Muscle layer of colon (tissue), 2 donors: Measurements from ENCODE around the gene RIN2.

Experiments
- H3K27ac ChIP-seq: one replicate; pipeline ENCODE4 v1.7.0; 2013; ENCODE audit warnings: low read depth, mild to moderate bottlenecking, low read length, moderate library complexity
- H3K27me3 ChIP-seq, 2 donors: one replicate each; pipeline ENCODE4 v1.7.0; 2013; ENCODE audit warnings: low read length in 2 of 2, mild to moderate bottlenecking in 2 of 2; ENCODE audit not compliant: insufficient read depth in 2 of 2, control insufficient read depth in 1 of 2
- H3K36me3 ChIP-seq: one replicate; pipeline ENCODE4 v1.7.0; 2013; ENCODE audit warnings: mild to moderate bottlenecking, low read length; ENCODE audit not compliant: insufficient read depth
- H3K4me1 ChIP-seq: one replicate; pipeline ENCODE4 v1.7.0; 2013; ENCODE audit warnings: mild to moderate bottlenecking, low read length; ENCODE audit not compliant: insufficient read depth
- H3K4me3 ChIP-seq, 2 donors: one replicate each; pipeline ENCODE4 v1.7.0; 2013; ENCODE audit warnings: low read length in 2 of 2, low read depth in 1 of 2, mild to moderate bottlenecking in 1 of 2, moderate library complexity in 1 of 2
- H3K9ac ChIP-seq: one replicate; pipeline ENCODE4 v1.7.0; 2013; ENCODE audit warnings: low read length
- H3K9me3 ChIP-seq: one replicate; pipeline ENCODE4 v1.7.0; 2013; ENCODE audit warnings: mild to moderate bottlenecking, low read length
- donor health status: abdominal sarcoma.
- donor health status: Adenocarcinoma of cecum.

Gene RIN2

DNA sequence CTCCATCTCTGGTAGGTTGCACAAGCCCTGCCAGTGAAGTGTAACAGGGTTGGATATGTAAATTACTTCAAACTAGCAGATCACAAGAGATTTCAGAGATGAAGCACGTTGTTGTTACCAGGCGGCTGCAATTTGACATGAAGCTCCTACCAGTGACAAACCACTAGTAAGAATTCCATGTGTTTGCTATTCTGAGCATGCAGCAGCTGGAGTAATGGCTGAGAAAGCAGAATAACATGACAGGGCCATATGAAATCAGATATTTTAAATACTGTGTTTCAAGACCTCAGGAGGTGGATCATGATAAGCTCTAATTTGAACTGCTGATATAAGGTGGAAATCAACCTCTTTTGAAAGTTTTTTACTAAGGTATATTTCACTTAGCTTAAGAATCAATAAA is 11.4 kb downstream of the RIN2 start:
- Histone ChIP-seq H3K36me3 (no peaks in the 10 kb centered on the region), H3K9me3 (no peaks in the 10 kb centered on the region), H3K4me1 (peaks cover under 1% of the 10 kb centered on the region), H3K4me3 (no peak overlapping the region), H3K27ac (no peak overlapping the region), H3K27me3 (no peaks in the 10 kb centered on the region), H3K9ac (no peak overlapping the region)

GRCh38 chr20:19770375-19770774 is 12.3 kb downstream of the RIN2 start:
- no peaks in the 10 kb centered on the region for H3K36me3 ChIP-seq

DNA sequence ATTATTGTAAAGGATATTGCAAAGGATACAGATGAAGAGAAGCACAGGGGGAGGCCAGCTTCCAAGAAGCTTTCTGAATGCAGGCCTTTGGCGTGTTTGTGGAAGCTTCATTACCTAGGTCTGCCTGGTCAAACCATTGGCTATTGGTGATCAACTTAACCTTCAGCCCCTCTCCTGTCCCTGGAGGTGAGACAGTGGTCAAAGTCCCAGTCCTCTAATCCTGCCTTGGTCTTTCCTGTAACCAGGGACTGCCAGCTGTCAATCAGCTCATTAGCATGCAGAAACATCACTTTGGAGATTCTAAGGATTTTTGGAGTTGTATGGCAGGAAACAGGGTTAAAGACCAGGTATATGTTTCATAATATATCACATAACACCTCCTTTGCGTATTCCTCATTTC is 13.0 kb downstream of the RIN2 start:
- Histone ChIP-seq H3K27me3 (no peaks in the 10 kb centered on the region), H3K9ac (no peak overlapping the region), H3K9me3 (no peaks in the 10 kb centered on the region), H3K36me3 (no peaks in the 10 kb centered on the region), H3K27ac (no peak overlapping the region), H3K4me1 (peaks cover 4% of the 10 kb centered on the region), H3K4me3 (no peak overlapping the region)

More at GRCh38 chr20:19770375-19770774, 12.3 kb downstream of the RIN2 start:
- H3K9ac ChIP-seq: no peak overlapping the region
- H3K27ac ChIP-seq: no peak overlapping the region
- H3K4me3 ChIP-seq: no peak overlapping the region
- peaks cover 4% of the 10 kb centered on the region for H3K4me1 ChIP-seq
- H3K9me3 ChIP-seq: no peaks in the 10 kb centered on the region
- H3K27me3 ChIP-seq: no peaks in the 10 kb centered on the region

DNA sequence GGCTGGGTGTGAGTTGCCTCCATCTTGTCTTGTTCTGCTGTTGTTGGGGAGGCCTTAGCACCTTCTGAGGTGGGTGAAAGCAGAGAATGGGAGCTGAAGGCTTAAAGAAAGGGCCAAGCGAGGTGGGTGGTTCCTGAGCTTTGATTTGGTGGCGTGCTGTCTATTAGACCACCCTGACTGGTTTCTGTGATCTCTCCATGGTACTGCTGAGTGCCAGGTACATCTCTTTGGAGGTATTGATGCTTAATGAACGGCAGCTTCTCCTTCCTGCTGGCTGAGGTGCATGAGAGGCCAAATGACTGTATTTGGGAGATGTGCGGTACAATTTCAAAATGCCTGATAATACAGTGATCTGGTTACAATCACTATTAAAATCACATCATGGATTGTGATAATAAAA is 15.4 kb downstream of the RIN2 start:
- no peak overlapping the region for H3K27ac ChIP-seq
- H3K4me3 ChIP-seq: no peak overlapping the region
- H3K36me3 ChIP-seq: no peaks in the 10 kb centered on the region
- no peak overlapping the region for H3K9ac ChIP-seq
- H3K9me3 ChIP-seq: no peaks in the 10 kb centered on the region
- H3K4me1 ChIP-seq: peaks cover 13% of the 10 kb centered on the region
- no peaks in the 10 kb centered on the region for H3K27me3 ChIP-seq

- no peak overlapping the region for H3K9ac ChIP-seq
- H3K27ac ChIP-seq: no peak overlapping the region
- no peak overlapping the region for H3K4me3 ChIP-seq
- peaks cover 13% of the 10 kb centered on the region for H3K4me1 ChIP-seq
- H3K36me3 ChIP-seq: no peaks in the 10 kb centered on the region
- no peaks in the 10 kb centered on the region for H3K27me3 ChIP-seq
- H3K9me3 ChIP-seq: no peaks in the 10 kb centered on the region
Observed at GRCh38 chr20:19774135-19774933, 16.3 kb downstream of the RIN2 start.

- no peak overlapping the region for H3K9ac ChIP-seq
- no peak overlapping the region for H3K4me3 ChIP-seq
- H3K4me1 ChIP-seq: peaks cover 13% of the 10 kb centered on the region
- H3K27ac ChIP-seq: no peak overlapping the region
- H3K9me3 ChIP-seq: no peaks in the 10 kb centered on the region
- no peaks in the 10 kb centered on the region for H3K36me3 ChIP-seq
- H3K27me3 ChIP-seq: no peaks in the 10 kb centered on the region
Observed at GRCh38 chr20:19775353-19776253, 17.5 kb downstream of the RIN2 start.

DNA sequence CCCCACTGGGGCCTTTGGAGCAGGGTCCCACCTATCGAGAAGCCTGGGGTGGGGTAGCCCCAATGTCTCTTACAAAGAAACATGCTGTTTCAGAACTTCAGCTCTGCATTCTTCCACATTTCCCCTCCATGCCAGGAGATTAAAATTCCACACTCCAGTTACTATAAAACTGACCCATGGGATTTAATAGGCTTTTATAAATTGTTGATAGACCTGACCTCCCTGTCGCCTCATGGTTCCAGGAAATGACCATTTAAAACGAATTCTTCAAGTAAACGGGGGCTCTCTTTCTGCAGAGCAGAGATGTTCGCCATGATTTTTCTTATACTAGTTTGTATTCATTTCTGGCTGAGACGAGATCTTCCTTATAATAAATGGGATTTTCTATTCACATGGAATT is 19.3 kb downstream of the RIN2 start:
- peaks cover 13% of the 10 kb centered on the region for H3K4me1 ChIP-seq
- no peak overlapping the region for H3K4me3 ChIP-seq
- H3K36me3 ChIP-seq: no peaks in the 10 kb centered on the region
- no peak overlapping the region for H3K27ac ChIP-seq
- H3K27me3 ChIP-seq: no peaks in the 10 kb centered on the region
- H3K9ac ChIP-seq: no peak overlapping the region
- H3K9me3 ChIP-seq: no peaks in the 10 kb centered on the region

DNA sequence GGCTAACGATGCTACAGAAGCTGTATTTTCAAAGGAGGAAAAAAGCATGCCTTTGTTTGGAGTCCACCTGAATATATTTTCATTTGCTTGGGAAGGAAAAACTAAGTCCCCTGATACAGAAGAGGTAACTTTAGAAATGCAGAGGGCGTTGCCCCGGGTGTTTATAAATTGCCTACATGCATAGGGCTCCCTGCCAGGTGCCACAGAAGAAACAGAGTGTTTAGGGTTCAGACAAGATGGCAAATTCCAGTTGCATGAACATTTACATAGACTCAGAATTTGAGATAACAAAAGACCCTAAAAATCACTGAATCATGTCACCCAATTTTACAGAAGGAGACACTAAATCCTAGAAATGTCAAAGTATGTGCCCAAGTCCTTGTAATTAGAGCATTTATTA is 19.9 kb downstream of the RIN2 start:
- no peak overlapping the region for H3K4me3 ChIP-seq
- H3K4me1 ChIP-seq: peaks cover 13% of the 10 kb centered on the region
- H3K9ac ChIP-seq: no peak overlapping the region
- no peaks in the 10 kb centered on the region for H3K27me3 ChIP-seq
- H3K36me3 ChIP-seq: no peaks in the 10 kb centered on the region
- H3K27ac ChIP-seq: no peak overlapping the region
- H3K9me3 ChIP-seq: no peaks in the 10 kb centered on the region

GRCh38 chr20:19778404-19778803 is 20.3 kb downstream of the RIN2 start:
- H3K27ac ChIP-seq: no peak overlapping the region
- peaks cover 13% of the 10 kb centered on the region for H3K4me1 ChIP-seq
- no peaks in the 10 kb centered on the region for H3K27me3 ChIP-seq
- no peak overlapping the region for H3K4me3 ChIP-seq
- H3K9me3 ChIP-seq: no peaks in the 10 kb centered on the region
- H3K36me3 ChIP-seq: no peaks in the 10 kb centered on the region
- no peak overlapping the region for H3K9ac ChIP-seq

GRCh38 chr20:19779634-19780033 is 21.6 kb downstream of the RIN2 start:
- Histone ChIP-seq H3K9ac (no peak overlapping the region), H3K27ac (no peak overlapping the region), H3K27me3 (no peaks in the 10 kb centered on the region), H3K4me1 (peaks cover 20% of the 10 kb centered on the region), H3K4me3 (no peak overlapping the region), H3K36me3 (no peaks in the 10 kb centered on the region), H3K9me3 (no peaks in the 10 kb centered on the region)

- no peaks in the 10 kb centered on the region for H3K27me3 ChIP-seq
- peaks cover 24% of the 10 kb centered on the region for H3K4me1 ChIP-seq
- H3K36me3 ChIP-seq: no peaks in the 10 kb centered on the region
- H3K4me3 ChIP-seq: no peak overlapping the region
- H3K9ac ChIP-seq: no peak overlapping the region
- H3K9me3 ChIP-seq: no peaks in the 10 kb centered on the region
- H3K27ac ChIP-seq: no peak overlapping the region
Observed at GRCh38 chr20:19780261-19780660, 22.2 kb downstream of the RIN2 start.
